NT2/D1 (cell line): ENCODE measurements around the gene CNTD1.

Experiments
- DNase-seq: peaks from one replicate; pipeline ENCODE4 v3.0.0-alpha.2; 2011; ENCODE audit warnings: low read depth, low spot score
- H3K27me3 ChIP-seq: 2 replicates; pipeline ENCODE4 v1.6.0; 2011; ENCODE audit warnings: mild to moderate bottlenecking; ENCODE audit not compliant: insufficient read length, insufficient read depth
- H3K36me3 ChIP-seq: 2 replicates; pipeline ENCODE4 v1.6.1; 2011; ENCODE audit warnings: mild to moderate bottlenecking, low read length, mixed read lengths; ENCODE audit not compliant: insufficient read depth, insufficient read length
- H3K4me1 ChIP-seq: 2 replicates; pipeline ENCODE4 v1.5.1; 2011; ENCODE audit not compliant: insufficient read depth, insufficient read length
- H3K4me3 ChIP-seq: 2 replicates; pipeline ENCODE4 v1.5.1; 2011; ENCODE audit warnings: low read depth; ENCODE audit not compliant: insufficient read length
- H3K9ac ChIP-seq: 2 replicates; pipeline ENCODE4 v1.6.0; 2011; ENCODE audit warnings: low read depth; ENCODE audit not compliant: insufficient read length
- H3K9me3 ChIP-seq: 2 replicates; pipeline ENCODE4 v1.5.1; 2011; ENCODE audit warnings: mild to moderate bottlenecking, low read length; ENCODE audit not compliant: insufficient read depth
- SUZ12 ChIP-seq: IDR thresholded peaks from 2 replicates; pipeline ENCODE4 v1.6.1; 2011; ENCODE audit not compliant: insufficient read length, insufficient read depth; ENCODE audit errors: extremely low read depth
- YY1 ChIP-seq: IDR thresholded peaks from 2 replicates; pipeline ENCODE4 v1.6.1; 2011; ENCODE audit not compliant: insufficient read length, insufficient read depth
- ZNF274 ChIP-seq: IDR thresholded peaks from 2 replicates; pipeline ENCODE4 v1.6.1; 2011; ENCODE audit warnings: mild to moderate bottlenecking, low read depth, low read length

The CNTD1 gene

DNA sequence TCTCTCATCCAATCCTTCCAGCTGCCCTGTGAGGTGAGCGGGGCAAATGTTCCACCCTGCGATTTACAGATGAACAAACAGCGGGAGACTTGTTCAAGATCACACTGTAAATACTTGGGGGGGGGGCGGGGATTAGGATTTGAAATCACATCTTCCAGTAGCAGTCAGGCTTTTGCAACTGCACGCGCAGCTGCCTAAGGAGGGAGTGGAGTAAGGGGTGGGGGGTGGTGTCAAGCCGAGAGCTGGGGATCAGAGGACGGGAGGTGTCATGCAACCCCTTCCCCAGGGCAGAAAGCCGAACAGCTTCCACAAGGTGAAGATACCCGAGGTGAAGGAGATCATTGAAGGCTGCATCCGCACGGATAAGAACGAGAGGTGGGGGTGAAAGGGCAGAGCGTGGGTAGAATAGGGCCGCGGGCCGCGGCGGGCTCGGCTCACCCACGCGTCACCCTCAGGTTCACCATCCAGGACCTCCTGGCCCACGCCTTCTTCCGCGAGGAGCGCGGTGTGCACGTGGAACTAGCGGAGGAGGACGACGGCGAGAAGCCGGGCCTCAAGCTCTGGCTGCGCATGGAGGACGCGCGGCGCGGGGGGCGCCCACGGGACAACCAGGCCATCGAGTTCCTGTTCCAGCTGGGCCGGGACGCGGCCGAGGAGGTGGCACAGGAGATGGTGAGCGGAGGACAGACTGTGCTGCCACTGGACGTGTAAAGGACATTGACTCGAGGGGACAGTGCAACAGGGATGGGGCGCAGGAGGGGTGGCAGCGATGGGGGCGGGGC lies 13.7 kb upstream of the CNTD1 start:
- H3K4me1 ChIP-seq, result peaks cover 15% of the 10 kb centered on the region
- H3K9me3 ChIP-seq, result no peaks in the 10 kb centered on the region
- peaks cover 51% of the 10 kb centered on the region for H3K36me3 ChIP-seq
- no peak for DNase-seq
- H3K9ac ChIP-seq, result no peak overlapping the region
- peaks cover 13% of the 10 kb centered on the region for H3K27me3 ChIP-seq
- no peak overlapping the region for H3K4me3 ChIP-seq
- TF ChIP-seq YY1 (no peak), ZNF274 (no peak), SUZ12 (no peak)

DNA sequence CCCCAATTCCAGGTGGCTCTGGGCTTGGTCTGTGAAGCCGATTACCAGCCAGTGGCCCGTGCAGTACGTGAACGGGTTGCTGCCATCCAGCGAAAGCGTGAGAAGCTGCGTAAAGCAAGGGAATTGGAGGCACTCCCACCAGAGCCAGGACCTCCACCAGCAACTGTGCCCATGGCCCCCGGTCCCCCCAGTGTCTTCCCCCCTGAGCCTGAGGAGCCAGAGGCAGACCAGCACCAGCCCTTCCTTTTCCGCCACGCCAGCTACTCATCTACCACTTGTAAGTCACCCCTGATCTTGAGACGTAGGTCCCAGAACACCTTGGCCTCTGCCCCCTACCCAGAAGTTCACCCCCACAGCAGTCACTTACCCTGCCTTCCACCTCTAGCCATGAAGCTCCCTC lies 11.4 kb upstream of the CNTD1 start:
- H3K9me3 ChIP-seq, result no peaks in the 10 kb centered on the region
- no peak for TF ChIP-seq YY1
- TF ChIP-seq ZNF274, result no peak
- no peak for TF ChIP-seq SUZ12
- H3K4me3 ChIP-seq, result no peak overlapping the region
- H3K36me3 ChIP-seq, result peaks cover 57% of the 10 kb centered on the region
- H3K4me1 ChIP-seq, result peaks cover 13% of the 10 kb centered on the region
- no peaks in the 10 kb centered on the region for H3K27me3 ChIP-seq
- no peak overlapping the region for H3K9ac ChIP-seq
- no peak for DNase-seq

DNA sequence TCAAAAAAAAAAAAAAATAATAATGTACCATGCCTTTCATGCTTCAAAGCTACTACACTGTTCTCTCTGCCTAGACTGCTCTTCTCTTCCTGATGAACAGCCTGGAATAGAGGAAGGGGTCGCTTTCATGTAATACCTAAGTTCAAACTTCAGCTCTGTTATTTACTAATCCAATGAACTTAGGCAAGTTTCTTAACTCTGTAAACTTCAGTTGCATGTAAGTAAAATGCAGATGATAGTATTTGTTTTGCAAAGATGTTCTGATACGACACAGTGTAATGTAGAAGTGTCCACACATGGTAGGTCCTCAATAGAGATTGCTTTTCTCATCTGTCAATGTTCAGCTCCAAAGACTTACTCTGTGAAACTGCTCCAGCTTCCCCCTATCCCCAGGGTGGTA lies 6.7 kb upstream of the CNTD1 start:
- Histone ChIP-seq H3K9ac (no peak overlapping the region), H3K4me3 (no peak overlapping the region), H3K27me3 (no peaks in the 10 kb centered on the region), H3K9me3 (no peaks in the 10 kb centered on the region), H3K36me3 (peaks cover 55% of the 10 kb centered on the region), H3K4me1 (peaks cover 2% of the 10 kb centered on the region)
- DNase-seq, result no peak
- no peak for TF ChIP-seq YY1
- no peak for TF ChIP-seq SUZ12
- TF ChIP-seq ZNF274, result no peak

DNA sequence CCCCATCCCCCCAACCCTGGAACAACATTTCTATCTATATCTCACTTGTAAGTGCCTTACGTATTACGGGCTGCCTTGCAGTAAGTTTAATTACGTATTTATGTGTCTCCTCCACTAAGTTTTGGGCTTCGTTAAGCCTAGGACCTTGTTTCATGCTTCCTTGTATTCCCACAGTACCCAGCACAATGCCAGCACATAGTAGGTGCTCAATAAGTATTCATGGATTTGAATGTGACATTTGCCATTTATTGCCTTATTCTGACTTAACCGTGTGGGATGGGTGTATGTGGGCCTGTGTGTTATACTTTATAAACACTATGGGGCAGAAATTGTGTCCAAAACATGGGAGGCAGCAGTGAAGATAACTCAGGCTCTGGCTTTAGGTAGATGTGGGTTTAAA lies 6.1 kb upstream of the CNTD1 start:
- Histone ChIP-seq H3K9me3 (no peaks in the 10 kb centered on the region), H3K36me3 (peaks cover 55% of the 10 kb centered on the region), H3K4me3 (no peak overlapping the region), H3K4me1 (peaks cover 2% of the 10 kb centered on the region), H3K27me3 (no peaks in the 10 kb centered on the region), H3K9ac (no peak overlapping the region)
- no peak for TF ChIP-seq SUZ12
- TF ChIP-seq ZNF274, result no peak
- no peak for TF ChIP-seq YY1
- no peak for DNase-seq

DNA sequence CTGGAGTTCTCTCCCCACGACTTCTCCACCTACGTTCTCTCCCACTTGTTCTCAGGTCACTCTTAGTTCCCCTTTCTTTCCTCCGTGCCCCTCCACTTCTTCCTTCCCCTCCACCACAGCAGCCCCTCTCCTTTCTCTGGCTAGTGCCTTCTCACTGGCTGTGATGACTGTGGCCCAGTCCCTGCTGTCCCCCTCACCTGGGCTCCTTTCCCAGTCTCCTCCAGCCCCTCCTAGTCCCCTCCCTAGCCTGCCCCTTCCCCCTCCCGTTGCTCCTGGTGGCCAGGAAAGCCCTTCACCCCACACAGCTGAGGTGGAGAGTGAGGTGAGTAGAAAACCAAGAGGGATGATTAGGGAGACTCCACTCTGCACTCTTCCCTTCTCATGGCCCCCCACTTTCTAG lies 3.6 kb upstream of the CNTD1 start:
- Histone ChIP-seq H3K27me3 (no peaks in the 10 kb centered on the region), H3K4me1 (peaks cover 2% of the 10 kb centered on the region), H3K9ac (no peak overlapping the region), H3K36me3 (peaks cover 41% of the 10 kb centered on the region), H3K9me3 (peaks cover 8% of the 10 kb centered on the region; the same call in 1 of the 2 replicates), H3K4me3 (no peak overlapping the region)
- TF ChIP-seq YY1 (no peak), ZNF274 (no peak), SUZ12 (no peak)
- DNase-seq, result no peak

DNA sequence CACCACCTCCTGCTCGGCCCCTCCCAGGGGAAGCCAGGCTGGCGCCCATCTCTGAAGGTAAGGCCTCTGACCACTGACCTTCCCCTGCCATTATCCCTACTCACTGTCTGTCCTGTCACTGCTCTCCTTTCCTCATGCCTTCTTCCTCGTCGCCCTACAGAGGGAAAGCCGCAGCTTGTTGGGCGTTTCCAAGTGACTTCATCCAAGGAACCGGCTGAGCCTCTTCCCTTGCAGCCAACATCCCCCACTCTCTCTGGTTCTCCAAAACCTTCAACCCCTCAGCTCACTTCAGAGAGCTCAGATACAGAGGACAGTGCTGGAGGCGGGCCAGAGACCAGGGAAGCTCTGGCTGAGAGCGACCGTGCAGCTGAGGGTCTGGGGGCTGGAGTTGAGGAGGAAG lies 3.2 kb upstream of the CNTD1 start:
- H3K4me3 ChIP-seq, result no peak overlapping the region
- TF ChIP-seq YY1 (no peak), ZNF274 (no peak), SUZ12 (no peak)
- H3K9ac ChIP-seq, result no peak overlapping the region
- peaks cover 2% of the 10 kb centered on the region for H3K4me1 ChIP-seq
- H3K36me3 ChIP-seq, result peaks cover 39% of the 10 kb centered on the region
- no peak for DNase-seq
- no peaks in the 10 kb centered on the region for H3K27me3 ChIP-seq
- peaks cover 8% of the 10 kb centered on the region; the same call in 1 of the 2 replicates for H3K9me3 ChIP-seq

DNA sequence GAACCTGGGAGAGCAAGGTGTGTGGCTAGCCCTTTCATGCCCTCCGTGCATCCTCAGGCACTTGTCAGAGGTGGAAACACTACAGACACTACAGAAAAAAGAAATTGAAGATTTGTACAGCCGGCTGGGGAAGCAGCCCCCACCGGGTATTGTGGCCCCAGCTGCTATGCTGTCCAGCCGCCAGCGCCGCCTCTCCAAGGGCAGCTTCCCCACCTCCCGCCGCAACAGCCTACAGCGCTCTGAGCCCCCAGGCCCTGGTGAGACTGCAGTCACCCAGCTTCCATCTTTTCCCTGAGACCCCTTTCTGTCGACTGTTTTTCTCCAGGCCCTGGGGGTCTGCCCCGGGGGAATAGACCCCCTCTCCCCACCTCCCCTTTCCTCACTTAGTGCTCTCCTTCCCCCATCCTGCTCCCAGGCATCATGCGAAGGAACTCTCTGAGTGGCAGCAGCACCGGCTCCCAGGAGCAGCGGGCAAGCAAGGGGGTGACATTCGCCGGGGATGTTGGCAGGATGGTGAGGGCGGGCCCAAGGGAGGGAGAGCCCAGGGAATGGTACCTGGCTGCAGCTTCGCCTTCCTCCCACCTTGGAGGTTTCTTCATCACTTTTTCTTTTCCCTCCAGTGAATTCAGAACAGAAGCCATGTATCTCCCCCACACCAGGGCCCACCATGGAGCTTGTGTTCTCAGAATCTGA lies 2.4 kb upstream of the CNTD1 start:
- H3K9ac ChIP-seq, result peak overlapping the region; percentile 13
- no peak overlapping the region for H3K4me3 ChIP-seq
- TF ChIP-seq ZNF274, result no peak
- TF ChIP-seq YY1, result no peak
- TF ChIP-seq SUZ12, result no peak
- no peaks in the 10 kb centered on the region for H3K27me3 ChIP-seq
- DNase-seq, result no peak
- H3K4me1 ChIP-seq, result peaks cover 2% of the 10 kb centered on the region
- H3K9me3 ChIP-seq, result peaks cover 8% of the 10 kb centered on the region; the same call in 1 of the 2 replicates
- peaks cover 35% of the 10 kb centered on the region for H3K36me3 ChIP-seq
